ENCODE data around the gene KIAA1217. TPM values are rescaled to one million over a fixed set of nuclear protein-coding genes. Genes with fewer than 3 reads are reported as not detected.

KIAA1217 gene
- total and polyA plus RNA-seq, 9 of the 15 experiments (the other 6 are each of a cell fraction or from before 2014, with no cell fraction given) = 0.04 TPM; not detected in 8

DNA sequence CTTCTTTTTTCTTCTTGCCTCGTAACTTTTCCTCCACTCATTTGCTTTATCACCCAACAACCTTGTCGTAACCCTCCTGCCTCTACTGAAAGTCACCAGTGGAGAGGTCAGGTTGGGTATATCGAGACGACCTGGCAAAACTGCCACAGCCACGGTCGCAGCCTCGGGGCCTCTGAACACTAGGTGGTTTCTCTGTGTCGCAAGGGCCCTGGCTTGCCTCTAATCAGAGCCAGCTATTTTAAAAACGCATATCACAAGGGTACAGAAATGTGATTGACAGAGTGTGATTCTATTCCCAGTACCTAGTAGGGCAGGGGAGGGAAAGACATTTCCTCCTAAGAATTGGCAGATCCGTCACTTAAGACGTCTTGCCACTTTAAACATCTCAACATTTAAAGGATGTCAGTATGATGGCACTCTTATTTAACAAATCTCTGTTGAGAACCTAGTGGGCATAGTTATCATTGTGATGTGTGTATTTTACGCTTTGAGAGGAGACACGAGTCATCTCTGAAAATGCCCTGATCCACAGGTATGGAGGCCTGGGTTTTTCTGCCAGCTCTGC is 317.2 kb downstream of the KIAA1217 start (continued):
- TF ChIP-seq, protein P1, sequence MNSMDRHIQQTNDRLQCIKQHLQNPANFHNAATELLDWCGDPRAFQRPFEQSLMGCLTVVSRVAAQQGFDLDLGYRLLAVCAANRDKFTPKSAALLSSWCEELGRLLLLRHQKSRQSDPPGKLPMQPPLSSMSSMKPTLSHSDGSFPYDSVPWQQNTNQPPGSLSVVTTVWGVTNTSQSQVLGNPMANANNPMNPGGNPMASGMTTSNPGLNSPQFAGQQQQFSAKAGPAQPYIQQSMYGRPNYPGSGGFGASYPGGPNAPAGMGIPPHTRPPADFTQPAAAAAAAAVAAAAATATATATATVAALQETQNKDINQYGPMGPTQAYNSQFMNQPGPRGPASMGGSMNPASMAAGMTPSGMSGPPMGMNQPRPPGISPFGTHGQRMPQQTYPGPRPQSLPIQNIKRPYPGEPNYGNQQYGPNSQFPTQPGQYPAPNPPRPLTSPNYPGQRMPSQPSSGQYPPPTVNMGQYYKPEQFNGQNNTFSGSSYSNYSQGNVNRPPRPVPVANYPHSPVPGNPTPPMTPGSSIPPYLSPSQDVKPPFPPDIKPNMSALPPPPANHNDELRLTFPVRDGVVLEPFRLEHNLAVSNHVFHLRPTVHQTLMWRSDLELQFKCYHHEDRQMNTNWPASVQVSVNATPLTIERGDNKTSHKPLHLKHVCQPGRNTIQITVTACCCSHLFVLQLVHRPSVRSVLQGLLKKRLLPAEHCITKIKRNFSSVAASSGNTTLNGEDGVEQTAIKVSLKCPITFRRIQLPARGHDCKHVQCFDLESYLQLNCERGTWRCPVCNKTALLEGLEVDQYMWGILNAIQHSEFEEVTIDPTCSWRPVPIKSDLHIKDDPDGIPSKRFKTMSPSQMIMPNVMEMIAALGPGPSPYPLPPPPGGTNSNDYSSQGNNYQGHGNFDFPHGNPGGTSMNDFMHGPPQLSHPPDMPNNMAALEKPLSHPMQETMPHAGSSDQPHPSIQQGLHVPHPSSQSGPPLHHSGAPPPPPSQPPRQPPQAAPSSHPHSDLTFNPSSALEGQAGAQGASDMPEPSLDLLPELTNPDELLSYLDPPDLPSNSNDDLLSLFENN (IDR thresholded peaks at IDR 0.05; ENCODE audit: low read depth in 2 of 2, low read length in 2 of 2) = no peak
- TF ChIP-seq TCF3 (CRISPR knock-in tag; IDR thresholded peaks at IDR 0.05) = no peak
- TF ChIP-seq ZFP1 (CRISPR knock-in tag; IDR thresholded peaks at IDR 0.05) = no peak
- TF ChIP-seq ZNF274 (IDR thresholded peaks at IDR 0.05; ENCODE audit: borderline replicate concordance, low read depth, low read length) = no peak
- no peak for TF ChIP-seq HSF4 (CRISPR knock-in tag; IDR thresholded peaks at IDR 0.05; ENCODE audit: borderline replicate concordance)
- TF ChIP-seq, protein P2, sequence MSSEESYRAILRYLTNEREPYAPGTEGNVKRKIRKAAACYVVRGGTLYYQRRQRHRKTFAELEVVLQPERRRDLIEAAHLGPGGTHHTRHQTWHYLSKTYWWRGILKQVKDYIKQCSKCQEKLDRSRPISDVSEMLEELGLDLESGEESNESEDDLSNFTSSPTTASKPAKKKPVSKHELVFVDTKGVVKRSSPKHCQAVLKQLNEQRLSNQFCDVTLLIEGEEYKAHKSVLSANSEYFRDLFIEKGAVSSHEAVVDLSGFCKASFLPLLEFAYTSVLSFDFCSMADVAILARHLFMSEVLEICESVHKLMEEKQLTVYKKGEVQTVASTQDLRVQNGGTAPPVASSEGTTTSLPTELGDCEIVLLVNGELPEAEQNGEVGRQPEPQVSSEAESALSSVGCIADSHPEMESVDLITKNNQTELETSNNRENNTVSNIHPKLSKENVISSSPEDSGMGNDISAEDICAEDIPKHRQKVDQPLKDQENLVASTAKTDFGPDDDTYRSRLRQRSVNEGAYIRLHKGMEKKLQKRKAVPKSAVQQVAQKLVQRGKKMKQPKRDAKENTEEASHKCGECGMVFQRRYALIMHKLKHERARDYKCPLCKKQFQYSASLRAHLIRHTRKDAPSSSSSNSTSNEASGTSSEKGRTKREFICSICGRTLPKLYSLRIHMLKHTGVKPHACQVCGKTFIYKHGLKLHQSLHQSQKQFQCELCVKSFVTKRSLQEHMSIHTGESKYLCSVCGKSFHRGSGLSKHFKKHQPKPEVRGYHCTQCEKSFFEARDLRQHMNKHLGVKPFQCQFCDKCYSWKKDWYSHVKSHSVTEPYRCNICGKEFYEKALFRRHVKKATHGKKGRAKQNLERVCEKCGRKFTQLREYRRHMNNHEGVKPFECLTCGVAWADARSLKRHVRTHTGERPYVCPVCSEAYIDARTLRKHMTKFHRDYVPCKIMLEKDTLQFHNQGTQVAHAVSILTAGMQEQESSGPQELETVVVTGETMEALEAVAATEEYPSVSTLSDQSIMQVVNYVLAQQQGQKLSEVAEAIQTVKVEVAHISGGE (CRISPR knock-in tag; IDR thresholded peaks at IDR 0.05) = no peak
- TF ChIP-seq MAFG (tag; conservative IDR thresholded peaks at IDR 0.05) = no peak
- TF ChIP-seq, protein P3, sequence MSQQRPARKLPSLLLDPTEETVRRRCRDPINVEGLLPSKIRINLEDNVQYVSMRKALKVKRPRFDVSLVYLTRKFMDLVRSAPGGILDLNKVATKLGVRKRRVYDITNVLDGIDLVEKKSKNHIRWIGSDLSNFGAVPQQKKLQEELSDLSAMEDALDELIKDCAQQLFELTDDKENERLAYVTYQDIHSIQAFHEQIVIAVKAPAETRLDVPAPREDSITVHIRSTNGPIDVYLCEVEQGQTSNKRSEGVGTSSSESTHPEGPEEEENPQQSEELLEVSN (IDR thresholded peaks at IDR 0.05; ENCODE audit: borderline replicate concordance in 1 of 2, extremely low read depth in 1 of 2, insufficient read depth in 1 of 2, insufficient read length in 1 of 2, low read depth in 1 of 2, low read length in 1 of 2, poor library complexity in 1 of 2, severe bottlenecking in 1 of 2) = no peak
- TF ChIP-seq GTF2F1 (IDR thresholded peaks at IDR 0.05; ENCODE audit: low read depth, low read length) = no peak
- TF ChIP-seq CBX2 (IDR thresholded peaks at IDR 0.05; ENCODE audit: insufficient read depth, low read length, poor library complexity, severe bottlenecking) = no peak
